ENCODE results near the gene PARD6G.

DNA sequence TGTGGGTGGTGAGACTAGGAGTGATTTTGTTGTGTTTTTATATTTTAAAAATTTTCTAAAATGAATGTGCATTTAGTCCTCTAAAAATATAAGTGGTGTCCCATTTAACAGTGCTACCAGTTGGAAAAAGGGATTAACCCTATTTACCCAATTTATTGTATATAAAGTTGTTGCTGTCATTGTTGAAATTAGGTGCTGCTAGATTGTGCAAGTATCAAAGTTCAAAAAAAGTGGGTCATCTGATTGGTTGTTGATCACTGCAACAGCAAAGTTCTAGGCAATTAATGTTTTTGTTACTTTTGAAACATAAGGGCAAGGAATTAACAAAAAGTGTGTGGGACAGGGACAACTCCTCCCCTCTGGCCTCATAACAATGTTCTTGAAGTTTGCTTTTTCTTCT is 97.6 kb downstream of the PARD6G start:
- TF ChIP-seq, protein P1, sequence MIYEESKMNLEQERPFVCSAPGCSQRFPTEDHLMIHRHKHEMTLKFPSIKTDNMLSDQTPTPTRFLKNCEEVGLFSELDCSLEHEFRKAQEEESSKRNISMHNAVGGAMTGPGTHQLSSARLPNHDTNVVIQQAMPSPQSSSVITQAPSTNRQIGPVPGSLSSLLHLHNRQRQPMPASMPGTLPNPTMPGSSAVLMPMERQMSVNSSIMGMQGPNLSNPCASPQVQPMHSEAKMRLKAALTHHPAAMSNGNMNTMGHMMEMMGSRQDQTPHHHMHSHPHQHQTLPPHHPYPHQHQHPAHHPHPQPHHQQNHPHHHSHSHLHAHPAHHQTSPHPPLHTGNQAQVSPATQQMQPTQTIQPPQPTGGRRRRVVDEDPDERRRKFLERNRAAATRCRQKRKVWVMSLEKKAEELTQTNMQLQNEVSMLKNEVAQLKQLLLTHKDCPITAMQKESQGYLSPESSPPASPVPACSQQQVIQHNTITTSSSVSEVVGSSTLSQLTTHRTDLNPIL (CRISPR knock-in tag; IDR thresholded peaks at IDR 0.05; ENCODE audit: low read depth), result no peak
- TF ChIP-seq RARB (CRISPR knock-in tag; IDR thresholded peaks at IDR 0.05), result no peak
